Kidney glomerular epithelial cell (primary cell): ENCODE measurements around the gene FBXO27.
"Not testable (repeated sequence)": the region's sequence is repeated elsewhere in the genome, so short reads cannot be mapped to it uniquely, and the experiment has no call there.

Experiments
- DNase-seq: peaks from one replicate; lab custom pipeline; 2025; lab: John Stamatoyannopoulos, UW

Gene FBXO27

GRCh38 chr19:38988627-38989026, 43.7 kb downstream of the FBXO27 start:
- not testable (repeated sequence) for DNase-seq

DNA sequence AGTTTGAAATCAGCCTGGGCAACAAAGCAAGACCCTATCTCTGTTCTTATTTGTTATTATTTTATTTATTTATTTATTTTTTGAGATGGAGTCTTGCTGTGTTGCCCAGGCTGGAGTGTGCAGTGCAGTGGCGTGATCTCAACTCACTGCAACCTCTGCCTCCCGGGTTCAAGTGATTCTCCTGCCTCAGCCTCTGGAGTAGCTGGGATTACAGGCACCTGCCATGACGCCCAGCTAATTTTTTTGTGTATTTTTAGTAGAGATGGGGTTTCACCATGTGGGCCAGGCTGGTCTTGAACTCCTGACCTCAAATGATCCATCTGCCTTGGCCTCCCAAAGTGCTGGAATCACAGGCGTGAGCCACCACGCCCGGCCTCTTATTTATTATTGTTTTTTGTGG, 44.6 kb downstream of the FBXO27 start:
- DNase-seq: not testable (repeated sequence)

- no peak for DNase-seq
These were observed 47.1 kb downstream of the FBXO27 start for GRCh38 chr19:38985262-38985661.

- no peak for DNase-seq
These were observed 51.6 kb downstream of the FBXO27 start for GRCh38 chr19:38980583-38981374.

DNA sequence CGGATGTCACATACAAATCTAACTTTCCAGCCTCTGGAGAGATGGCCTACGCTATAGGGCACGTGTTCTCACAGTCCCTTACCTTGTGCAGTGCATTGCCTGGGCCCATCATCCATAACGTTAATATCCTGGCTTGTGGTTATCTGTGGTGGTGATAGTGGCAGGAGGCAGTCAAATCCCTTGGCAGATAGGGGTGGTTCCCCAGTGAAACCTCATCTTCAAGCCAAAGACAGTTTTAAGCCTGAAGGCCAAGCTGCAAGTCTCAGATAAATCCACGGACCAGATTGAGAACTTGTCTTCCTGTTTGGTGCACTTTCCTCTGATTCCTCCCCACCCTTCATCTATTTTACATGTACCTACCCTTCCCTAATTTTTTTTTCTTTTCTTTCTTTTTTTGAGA, 52.5 kb downstream of the FBXO27 start:
- DNase-seq: no peak

DNA sequence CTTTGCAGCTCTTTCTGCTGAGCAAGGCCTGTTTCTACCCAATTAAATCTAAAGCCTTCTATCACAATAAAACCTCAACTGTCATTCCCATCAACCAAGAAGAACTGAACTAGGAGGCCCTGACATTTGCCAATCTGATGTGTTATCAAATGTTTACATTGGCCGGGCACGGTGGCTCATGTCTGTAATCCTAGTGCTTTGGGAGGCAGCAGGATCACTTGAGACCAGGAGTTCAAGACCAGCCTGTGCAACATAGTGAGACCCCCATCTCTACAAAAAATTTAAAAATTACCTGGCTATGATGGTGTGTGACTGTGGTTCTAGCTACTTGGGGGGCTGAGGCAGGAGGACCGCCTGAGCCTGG, 54.0 kb downstream of the FBXO27 start:
- DNase-seq: no peak

DNA sequence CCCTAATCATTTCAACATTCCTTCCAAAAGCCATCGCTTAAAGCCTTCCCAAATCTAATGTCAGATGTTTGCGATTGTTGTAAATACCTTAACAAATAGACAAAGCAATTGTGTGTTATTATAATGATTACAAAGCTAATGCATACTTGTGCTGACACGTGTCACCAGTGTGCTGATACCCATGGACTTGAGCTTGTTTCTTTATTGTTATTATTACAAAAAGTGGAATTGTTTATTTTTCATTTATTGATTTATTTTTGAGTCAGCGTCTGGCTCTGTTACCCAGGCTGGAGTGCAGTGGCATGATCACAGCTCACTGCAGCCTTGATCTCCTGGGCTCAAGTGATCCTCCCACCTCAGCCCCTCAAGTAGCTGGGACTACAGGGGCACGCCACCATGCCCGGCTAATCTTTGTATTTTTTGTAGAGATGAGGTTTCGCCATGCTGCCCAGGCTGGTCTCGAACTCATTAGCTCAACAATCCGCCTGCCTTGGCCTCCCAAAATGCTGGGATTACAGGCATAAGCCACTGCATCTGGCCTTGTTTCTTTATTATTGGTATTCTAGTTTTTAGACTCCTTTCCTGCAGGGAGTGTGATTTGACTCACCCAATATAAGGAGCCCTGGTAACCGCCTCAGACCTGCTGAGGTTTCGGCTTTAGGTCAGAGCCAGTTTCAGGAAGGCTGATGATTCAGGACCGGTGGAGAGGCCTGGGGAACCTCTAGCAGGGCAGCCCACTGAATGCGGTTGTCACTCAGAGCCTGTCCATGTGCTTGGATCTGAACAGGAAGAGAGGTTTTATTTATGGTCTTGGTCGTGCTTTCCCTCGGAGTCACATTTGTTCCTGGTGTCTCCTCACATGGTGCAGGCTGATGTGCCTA, 54.7 kb downstream of the FBXO27 start:
- no peak for DNase-seq

DNA sequence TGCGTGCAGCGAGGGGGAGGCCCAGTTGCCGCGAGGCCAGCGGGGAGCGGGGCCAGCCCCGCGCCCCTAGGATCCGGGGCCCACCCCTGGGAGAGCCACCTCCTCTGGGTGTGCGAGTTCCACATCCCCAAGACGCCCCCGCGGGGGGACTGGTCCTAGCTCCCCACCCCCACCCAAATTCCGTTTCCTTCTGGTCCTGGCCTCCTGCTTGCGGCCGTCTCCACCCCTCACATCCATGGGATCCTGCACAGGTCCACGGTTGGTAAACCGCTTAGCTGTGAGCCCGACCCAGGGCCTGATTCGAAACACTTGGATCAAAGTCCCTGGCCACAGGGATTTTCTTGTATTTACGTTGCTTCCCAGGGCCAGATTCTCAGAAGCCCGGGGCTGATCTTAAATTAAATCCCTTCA, 56.5 kb downstream of the FBXO27 start:
- peak; percentile 61 for DNase-seq

DNA sequence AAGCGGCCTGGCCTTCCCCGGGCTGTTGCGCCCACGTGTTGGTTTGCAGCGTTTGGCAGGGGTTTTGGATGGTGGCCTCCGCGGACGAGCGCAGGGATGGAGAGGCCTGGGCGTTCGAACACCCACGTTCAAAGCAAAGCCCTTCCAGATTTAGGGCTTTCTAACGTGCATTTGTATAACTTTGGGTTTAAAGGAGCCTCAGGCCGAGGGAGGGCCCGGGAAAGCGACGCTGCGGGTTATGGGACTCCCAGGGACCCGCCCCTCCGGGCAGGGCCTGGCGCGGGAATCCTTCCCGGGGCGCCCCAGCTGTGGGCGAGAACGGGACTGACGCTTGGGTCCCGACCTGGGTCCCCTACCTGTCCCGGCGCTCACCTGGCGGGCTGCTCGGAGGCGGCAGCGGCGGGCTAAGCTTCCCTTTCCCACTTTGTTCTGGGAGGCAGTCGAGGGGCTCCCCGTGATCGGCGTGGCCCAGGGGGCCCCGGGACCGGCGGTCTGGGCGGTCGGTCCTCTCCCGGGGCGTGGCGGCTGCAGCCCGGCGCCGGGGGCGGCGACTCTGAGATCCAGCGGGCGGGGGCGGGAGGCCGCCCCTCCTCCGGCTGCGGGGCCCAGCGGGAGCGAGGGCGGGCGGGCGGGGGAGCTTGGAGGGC, 57.0 kb downstream of the FBXO27 start, which contains the start of gene FBXO17:
Gene FBXO17 (minus strand): TSS at position 529 of the 647 bp plus-strand sequence. CDS start 25,423 bp downstream, outside the sequence.
- DNase-seq: peak; percentile 54

DNA sequence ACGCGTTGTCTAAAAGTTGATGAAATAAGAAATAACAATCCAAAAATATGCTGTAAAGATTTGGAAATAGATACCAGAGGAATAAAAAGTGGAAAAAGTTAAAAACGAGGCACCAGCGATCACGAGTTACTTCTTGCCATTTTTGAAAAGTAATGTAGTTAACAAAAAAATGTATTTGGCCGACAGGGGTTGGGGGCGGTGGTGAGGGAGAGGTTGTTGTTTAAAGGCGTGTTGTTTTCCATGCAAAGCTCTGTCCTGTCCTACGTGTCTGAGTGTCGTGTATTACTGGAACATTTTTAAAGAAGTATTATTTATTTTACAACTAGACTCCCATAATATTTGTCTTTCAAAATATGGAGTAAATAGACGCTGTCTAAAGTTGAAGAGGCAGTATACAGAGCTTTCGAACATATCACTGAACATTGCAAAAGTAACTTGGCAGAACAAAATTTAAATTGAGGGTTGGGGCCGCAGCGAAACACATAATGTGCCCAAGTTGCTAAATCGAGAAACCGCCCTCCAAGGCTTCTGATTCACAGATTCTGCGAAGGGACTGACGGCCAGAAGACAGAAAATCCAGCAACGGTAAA, 57.6 kb downstream of the FBXO27 start:
- no peak for DNase-seq
